ENCODE measurements around the gene CATSPERD.
"Not testable (repeated sequence)": the region's sequence is repeated elsewhere in the genome, so short reads cannot be mapped to it uniquely, and the experiment has no call there.

DNA sequence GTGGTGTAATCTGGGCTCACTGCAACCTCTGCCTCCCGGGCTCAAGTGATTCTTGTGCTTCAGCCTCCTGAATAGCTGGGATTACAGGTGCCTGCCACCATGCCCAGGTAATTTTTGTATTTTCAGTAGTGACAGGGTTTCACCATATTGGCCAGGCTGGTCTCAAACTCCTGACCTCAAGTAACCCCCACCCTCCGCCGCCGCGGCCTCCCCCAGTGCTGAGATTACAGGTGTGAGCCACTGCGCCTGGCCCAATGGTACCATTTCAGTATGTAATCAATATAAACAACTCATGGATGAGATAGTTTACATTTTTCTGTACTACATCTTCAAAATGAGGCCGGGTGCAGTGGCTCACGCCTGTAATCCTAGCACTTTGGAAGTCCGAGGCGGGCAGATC is 24.6 kb downstream of the CATSPERD start:
- TF ChIP-seq, protein P1, sequence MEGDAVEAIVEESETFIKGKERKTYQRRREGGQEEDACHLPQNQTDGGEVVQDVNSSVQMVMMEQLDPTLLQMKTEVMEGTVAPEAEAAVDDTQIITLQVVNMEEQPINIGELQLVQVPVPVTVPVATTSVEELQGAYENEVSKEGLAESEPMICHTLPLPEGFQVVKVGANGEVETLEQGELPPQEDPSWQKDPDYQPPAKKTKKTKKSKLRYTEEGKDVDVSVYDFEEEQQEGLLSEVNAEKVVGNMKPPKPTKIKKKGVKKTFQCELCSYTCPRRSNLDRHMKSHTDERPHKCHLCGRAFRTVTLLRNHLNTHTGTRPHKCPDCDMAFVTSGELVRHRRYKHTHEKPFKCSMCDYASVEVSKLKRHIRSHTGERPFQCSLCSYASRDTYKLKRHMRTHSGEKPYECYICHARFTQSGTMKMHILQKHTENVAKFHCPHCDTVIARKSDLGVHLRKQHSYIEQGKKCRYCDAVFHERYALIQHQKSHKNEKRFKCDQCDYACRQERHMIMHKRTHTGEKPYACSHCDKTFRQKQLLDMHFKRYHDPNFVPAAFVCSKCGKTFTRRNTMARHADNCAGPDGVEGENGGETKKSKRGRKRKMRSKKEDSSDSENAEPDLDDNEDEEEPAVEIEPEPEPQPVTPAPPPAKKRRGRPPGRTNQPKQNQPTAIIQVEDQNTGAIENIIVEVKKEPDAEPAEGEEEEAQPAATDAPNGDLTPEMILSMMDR (IDR thresholded peaks at IDR 0.05; ENCODE audit: insufficient read depth, low read depth, low read length): not testable (repeated sequence)
- not testable (repeated sequence) for TF ChIP-seq EZH2 (IDR thresholded peaks at IDR 0.05; ENCODE audit: insufficient read depth, low read length)
